Tibial nerve (tissue), 4 donors: ENCODE measurements around the gene TMEM94. TPM values are rescaled to one million over a fixed set of nuclear protein-coding genes. Genes with fewer than 3 reads are reported as not detected.

Source experiments
- DNase-seq, 2 donors: peaks; one replicate each; pipeline ENCODE4 v3.0.0-alpha.2; 2019; ENCODE audit warnings: low spot score in 2 of 2
- H3K27ac ChIP-seq, 4 donors: fragments of 200-600 bp; sonication (generic) in 3 of 4; one replicate each; pipeline ENCODE4 v1.5.1; 2017 to 2019; ENCODE audit warnings: mild to moderate bottlenecking in 1 of 4
- H3K27me3 ChIP-seq, 2 donors: fragments of 200-600 bp; sonication (generic) in 1 of 2; one replicate each; pipeline versions ENCODE4 v1.5.1 to v1.6.0; 2017 to 2019
- H3K36me3 ChIP-seq, 3 donors: fragments of 200-600 bp; sonication (generic); one replicate each; pipeline ENCODE4 v1.5.1; 2018 to 2019
- H3K4me1 ChIP-seq, 4 donors: fragments of 200-600 bp; sonication (generic) in 3 of 4; one replicate each; pipeline ENCODE4 v1.5.1; 2017 to 2019
- H3K4me3 ChIP-seq, 4 donors: fragments of 200-600 bp; sonication (generic) in 3 of 4; one replicate each; pipeline ENCODE4 v1.5.1; 2017 to 2019; ENCODE audit warnings: mild to moderate bottlenecking in 1 of 4, moderate library complexity in 1 of 4
- H3K9me3 ChIP-seq, 4 donors: fragments of 200-600 bp; sonication (generic) in 3 of 4; one replicate each; pipeline ENCODE4 v1.5.1; 2017 to 2019
- CTCF ChIP-seq, 5 experiments: fragments of 200-600 bp in 3 of 5; fragments of 450-650 bp in 2 of 5; sonication (generic) in 3 of 5; IDR thresholded peaks; one replicate each; pipeline ENCODE4 v1.5.1; 2016 to 2019; ENCODE audit warnings: antibody characterized with exemption in 5 of 5, mild to moderate bottlenecking in 3 of 5, moderate library complexity in 2 of 5
- EP300 ChIP-seq, 2 donors: sonication (generic); formaldehyde crosslinking; IDR thresholded peaks; one replicate each; pipeline ENCODE4 v1.6.1; 2017; ENCODE audit warnings: antibody characterized with exemption in 2 of 2, mild to moderate bottlenecking in 1 of 2
- POLR2A ChIP-seq, 2 donors: fragments of 450-650 bp; IDR thresholded peaks; one replicate each; pipeline ENCODE4 v1.6.1; 2017; ENCODE audit warnings: antibody characterized with exemption in 2 of 2, mild to moderate bottlenecking in 2 of 2, moderate library complexity in 2 of 2
- WGBS, 2 donors: methylation state at CpG; one replicate each; pipeline ENCODE4 v1.1.5; 2018; 5-methylcytosine and 5-hydroxymethylcytosine counted together
- total RNA-seq, 4 donors: library from RNA; depleted of rRNA; stranded (reverse); fragments of >200 nt; gene quantifications; one replicate each; pipeline ENCODE4 v1.1.0, GENCODE V29; 2016

Gene TMEM94
- total RNA-seq, 4 donors from 2014 or later, result 84.3 to 95.1 (median 89.9) TPM

DNA sequence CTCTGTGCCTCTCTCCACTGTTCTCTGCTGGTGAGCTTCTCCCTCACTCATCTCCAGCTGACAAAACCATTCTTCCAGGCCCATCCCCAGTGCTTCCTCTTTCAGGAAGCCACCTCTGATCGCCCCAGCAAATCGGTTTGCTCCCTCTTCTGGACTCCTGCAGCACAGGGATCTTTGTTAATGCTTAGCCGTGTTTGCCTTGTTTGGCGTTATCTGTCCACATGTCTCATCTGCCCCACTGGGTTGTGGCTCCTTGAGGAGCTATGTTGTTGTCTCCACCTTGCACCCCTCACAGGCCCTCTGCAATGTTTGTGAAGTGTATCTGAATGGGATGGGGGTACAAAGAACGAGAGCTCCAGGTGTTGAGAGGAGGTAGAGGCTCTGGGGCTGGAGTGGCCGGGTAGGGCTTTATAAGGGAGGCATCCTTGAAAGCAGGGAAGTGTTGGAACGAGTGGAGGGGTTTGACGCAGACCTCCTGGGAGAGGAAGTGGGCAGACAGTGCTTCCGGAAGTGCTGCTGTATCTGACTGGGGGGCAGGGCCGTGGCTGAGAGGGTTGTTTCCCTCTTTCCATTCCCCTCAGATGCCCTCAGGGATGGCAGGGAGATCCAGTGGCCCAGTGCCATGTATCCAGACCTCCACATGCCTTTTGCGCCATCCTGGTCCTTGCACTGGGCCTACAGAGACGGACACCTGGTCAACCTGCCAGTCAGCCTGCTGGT, 31.1 kb downstream of the TMEM94 start:
- H3K27ac ChIP-seq, result peak overlapping the region in 3 of 4 donors; percentile 30 to 69 (median 66)
- no peaks in the 10 kb centered on the region for H3K27me3 ChIP-seq
- peak in 1 of 2 donors; percentile 25 for TF ChIP-seq EP300 (IDR thresholded peaks at IDR 0.05)
- no peak for TF ChIP-seq CTCF (IDR thresholded peaks at IDR 0.05)
- no peak overlapping the region for H3K4me3 ChIP-seq
- 62 to 74% methylated on average over 12 of the region's 12 CpGs for WGBS, 2 donors
- H3K36me3 ChIP-seq, result peaks cover 0 to 33% (median 0%) of the 10 kb centered on the region in 3 donors
- no peak for DNase-seq
- H3K4me1 ChIP-seq, result peaks cover 0 to 88% (median 30%) of the 10 kb centered on the region in 4 donors
- no peaks in the 10 kb centered on the region for H3K9me3 ChIP-seq

GRCh38 chr17:75488693-75489510, 32.5 kb downstream of the TMEM94 start:
- H3K27ac ChIP-seq, result peak overlapping the region in 1 of 4 donors; percentile 66
- H3K9me3 ChIP-seq, result no peaks in the 10 kb centered on the region
- peaks cover 0 to 76% (median 30%) of the 10 kb centered on the region in 4 donors for H3K4me1 ChIP-seq
- H3K4me3 ChIP-seq, result no peak overlapping the region
- TF ChIP-seq POLR2A (IDR thresholded peaks at IDR 0.05) (no peak), CTCF (IDR thresholded peaks at IDR 0.05) (no peak), EP300 (IDR thresholded peaks at IDR 0.05) (no peak)
- H3K27me3 ChIP-seq, result no peaks in the 10 kb centered on the region
- no peak for DNase-seq
- H3K36me3 ChIP-seq, result peaks cover 0 to 47% (median 11%) of the 10 kb centered on the region in 3 donors
- WGBS, 2 donors, result 83 to 87% methylated on average over 22 to 24 of the region's 24 CpGs

DNA sequence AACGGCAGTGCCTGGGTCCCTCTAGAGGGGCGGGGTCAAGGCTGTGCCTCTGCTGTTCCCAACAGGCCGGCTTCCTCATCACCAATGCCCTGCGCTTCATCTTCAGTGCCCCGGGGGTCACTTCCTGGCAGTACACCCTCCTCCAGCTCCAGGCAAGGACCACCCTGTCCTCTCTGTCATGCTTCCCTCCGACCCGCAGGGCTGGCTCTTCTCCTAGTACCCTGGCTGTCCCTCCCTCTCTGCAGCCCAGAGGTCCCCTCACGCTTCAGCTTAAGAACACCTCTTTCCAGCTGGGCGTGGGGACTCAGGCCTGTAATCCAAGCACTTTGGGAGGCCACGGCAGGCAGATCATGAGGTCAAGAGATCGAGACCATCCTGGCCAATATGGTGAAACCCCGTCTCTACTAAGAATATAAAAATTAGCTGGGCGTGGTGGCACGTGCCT, 33.1 kb downstream of the TMEM94 start:
- Histone ChIP-seq H3K27ac (peak overlapping the region in 3 of 4 donors; percentile 32 to 70 (median 66)), H3K4me1 (peaks cover 0 to 70% (median 30%) of the 10 kb centered on the region in 4 donors), H3K36me3 (peaks cover 0 to 53% (median 11%) of the 10 kb centered on the region in 3 donors), H3K9me3 (no peaks in the 10 kb centered on the region), H3K4me3 (no peak overlapping the region), H3K27me3 (no peaks in the 10 kb centered on the region)
- TF ChIP-seq POLR2A (IDR thresholded peaks at IDR 0.05) (no peak), EP300 (IDR thresholded peaks at IDR 0.05) (no peak), CTCF (IDR thresholded peaks at IDR 0.05) (no peak)
- WGBS, 2 donors, result 64 to 77% methylated on average over 12 to 14 of the region's 14 CpGs
- no peak for DNase-seq

DNA sequence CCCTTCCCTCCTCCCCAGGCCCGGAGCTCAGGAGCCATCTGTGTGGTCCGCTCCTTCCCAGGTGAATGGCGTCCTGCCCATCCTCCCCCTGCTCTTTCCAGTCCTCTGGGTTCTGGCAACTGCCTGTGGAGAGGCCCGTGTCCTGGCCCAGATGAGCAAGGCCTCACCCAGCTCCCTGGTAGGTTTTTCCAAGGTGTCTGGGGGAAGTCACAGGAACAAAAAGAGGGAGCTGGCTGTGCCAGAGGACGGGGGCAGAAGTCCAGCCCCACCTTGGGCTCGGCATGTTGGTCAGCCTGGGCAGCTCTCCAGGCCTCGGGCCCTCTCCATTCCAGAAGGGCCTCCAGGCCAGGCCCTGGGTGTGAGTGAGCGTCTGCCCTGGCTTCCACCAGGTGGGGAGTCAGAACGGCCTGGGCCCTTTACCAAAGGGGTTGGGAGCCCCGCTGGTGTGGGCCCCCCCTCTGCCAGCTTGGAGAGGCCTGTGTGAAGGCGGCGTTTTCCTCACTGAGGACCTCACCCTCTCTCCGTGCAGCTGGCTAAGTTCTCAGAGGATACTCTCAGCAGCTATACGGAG, 33.8 kb downstream of the TMEM94 start:
- Histone ChIP-seq H3K27me3 (no peaks in the 10 kb centered on the region), H3K36me3 (peaks cover 0 to 60% (median 11%) of the 10 kb centered on the region in 3 donors), H3K4me3 (no peak overlapping the region), H3K27ac (peak overlapping the region; percentile 22 to 70 (median 49)), H3K4me1 (peaks cover 0 to 63% (median 30%) of the 10 kb centered on the region in 4 donors), H3K9me3 (no peaks in the 10 kb centered on the region)
- no peak for DNase-seq
- WGBS, 2 donors, result 67% methylated on average over 6 to 13 of the region's 14 CpGs
- TF ChIP-seq EP300 (IDR thresholded peaks at IDR 0.05) (no peak), POLR2A (IDR thresholded peaks at IDR 0.05) (no peak)

DNA sequence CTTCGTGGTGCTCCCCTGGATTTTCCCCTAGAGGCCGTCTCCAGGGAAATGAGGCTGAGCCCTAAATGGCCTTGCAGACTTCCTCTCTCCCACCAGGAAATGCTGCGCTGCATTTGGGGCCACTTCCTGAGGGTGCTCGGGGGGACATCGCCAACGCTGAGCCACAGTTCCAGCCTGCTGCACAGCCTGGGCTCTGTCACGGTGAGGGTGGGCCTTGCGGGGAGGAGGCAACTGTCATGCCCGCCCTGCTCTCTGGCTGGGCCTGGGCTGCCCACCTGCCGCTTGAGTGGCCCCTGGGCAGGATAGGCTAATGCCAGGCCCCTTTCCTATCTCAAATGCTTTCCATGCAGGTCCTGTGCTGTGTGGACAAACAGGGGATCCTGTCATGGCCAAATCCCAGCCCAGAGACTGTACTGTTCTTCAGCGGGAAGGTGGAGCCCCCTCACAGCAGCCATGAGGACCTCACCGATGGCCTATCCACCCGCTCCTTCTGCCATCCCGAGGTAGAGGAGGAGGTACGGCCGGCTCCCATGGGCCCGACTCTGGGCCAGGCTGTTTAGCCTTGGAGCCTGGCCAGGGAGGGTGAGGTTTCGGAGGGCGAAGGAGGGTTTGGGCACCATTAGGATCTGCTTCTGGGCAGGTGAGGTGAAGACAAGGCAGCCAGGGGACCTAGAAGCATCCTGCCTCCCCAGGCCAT, 34.7 kb downstream of the TMEM94 start:
- Histone ChIP-seq H3K4me1 (peaks cover 0 to 55% (median 23%) of the 10 kb centered on the region in 4 donors), H3K27me3 (no peaks in the 10 kb centered on the region), H3K9me3 (no peaks in the 10 kb centered on the region), H3K36me3 (peaks cover 0 to 69% (median 13%) of the 10 kb centered on the region in 3 donors), H3K4me3 (no peak overlapping the region), H3K27ac (peak overlapping the region in 3 of 4 donors; percentile 32 to 70 (median 66))
- no peak for DNase-seq
- TF ChIP-seq CTCF (IDR thresholded peaks at IDR 0.05) (peak in 1 of 5 experiments; percentile 10), EP300 (IDR thresholded peaks at IDR 0.05) (no peak), POLR2A (IDR thresholded peaks at IDR 0.05) (no peak)
- 80 to 83% methylated on average over 12 to 19 of the region's 19 CpGs for WGBS, 2 donors
